ENCODE measurements around the gene P2RY14.

P2RY14 gene

DNA sequence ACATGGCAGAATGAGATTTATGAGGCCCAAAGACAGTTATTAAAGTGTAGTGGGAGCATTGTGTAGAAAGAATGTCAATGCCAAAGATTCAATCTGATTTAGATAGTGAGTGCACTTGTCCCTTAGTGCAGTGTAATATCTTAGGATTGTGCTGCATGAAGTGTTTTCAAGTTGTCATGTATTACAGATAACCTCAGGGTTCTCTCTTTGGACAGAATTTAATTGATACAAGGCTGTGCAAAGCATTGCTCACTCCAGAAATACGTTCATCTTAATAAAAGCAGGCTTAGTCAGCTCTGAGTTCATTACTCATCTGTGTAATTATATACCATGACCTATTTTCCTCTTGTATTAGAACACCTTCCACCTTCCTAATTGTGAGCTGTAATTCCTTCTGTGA, 59.3 kb downstream of the P2RY14 start:
- Histone ChIP-seq H3K9me3 (ENCODE audit: insufficient read depth, low read length) (0 out of 2 replicates have a peak, but pooled peaks cover 4% of the 10 kb centered on the region), H4K20me1 (ENCODE audit: insufficient read depth, low read length) (no peaks in the 10 kb centered on the region), H3K36me3 (replicated peaks; ENCODE audit: low read depth, low read length) (peaks cover 12% of the 10 kb centered on the region), H3K4me2 (ENCODE audit: low read length) (no peak overlapping the region), H3K27me3 (ENCODE audit: low read depth, low read length) (no peaks in the 10 kb centered on the region), H2AFZ (ENCODE audit: low read depth, low read length) (no peak overlapping the region), H3K4me3 (ENCODE audit: low read length) (no peak overlapping the region), H3K4me1 (ENCODE audit: low read length) (peaks cover 6% of the 10 kb centered on the region), H3K9ac (ENCODE audit: low read length) (no peak overlapping the region), H3K27ac (ENCODE audit: low read length) (no peak overlapping the region), H3K79me2 (ENCODE audit: low read length) (no peaks in the 10 kb centered on the region)
- TF ChIP-seq EZH2phosphoT487 (IDR thresholded peaks at IDR 0.05; ENCODE audit: low read depth) = no peak
- TF ChIP-seq, protein P1, sequence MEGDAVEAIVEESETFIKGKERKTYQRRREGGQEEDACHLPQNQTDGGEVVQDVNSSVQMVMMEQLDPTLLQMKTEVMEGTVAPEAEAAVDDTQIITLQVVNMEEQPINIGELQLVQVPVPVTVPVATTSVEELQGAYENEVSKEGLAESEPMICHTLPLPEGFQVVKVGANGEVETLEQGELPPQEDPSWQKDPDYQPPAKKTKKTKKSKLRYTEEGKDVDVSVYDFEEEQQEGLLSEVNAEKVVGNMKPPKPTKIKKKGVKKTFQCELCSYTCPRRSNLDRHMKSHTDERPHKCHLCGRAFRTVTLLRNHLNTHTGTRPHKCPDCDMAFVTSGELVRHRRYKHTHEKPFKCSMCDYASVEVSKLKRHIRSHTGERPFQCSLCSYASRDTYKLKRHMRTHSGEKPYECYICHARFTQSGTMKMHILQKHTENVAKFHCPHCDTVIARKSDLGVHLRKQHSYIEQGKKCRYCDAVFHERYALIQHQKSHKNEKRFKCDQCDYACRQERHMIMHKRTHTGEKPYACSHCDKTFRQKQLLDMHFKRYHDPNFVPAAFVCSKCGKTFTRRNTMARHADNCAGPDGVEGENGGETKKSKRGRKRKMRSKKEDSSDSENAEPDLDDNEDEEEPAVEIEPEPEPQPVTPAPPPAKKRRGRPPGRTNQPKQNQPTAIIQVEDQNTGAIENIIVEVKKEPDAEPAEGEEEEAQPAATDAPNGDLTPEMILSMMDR (IDR thresholded peaks at IDR 0.05; ENCODE audit: low read depth, low read length) = no peak

DNA sequence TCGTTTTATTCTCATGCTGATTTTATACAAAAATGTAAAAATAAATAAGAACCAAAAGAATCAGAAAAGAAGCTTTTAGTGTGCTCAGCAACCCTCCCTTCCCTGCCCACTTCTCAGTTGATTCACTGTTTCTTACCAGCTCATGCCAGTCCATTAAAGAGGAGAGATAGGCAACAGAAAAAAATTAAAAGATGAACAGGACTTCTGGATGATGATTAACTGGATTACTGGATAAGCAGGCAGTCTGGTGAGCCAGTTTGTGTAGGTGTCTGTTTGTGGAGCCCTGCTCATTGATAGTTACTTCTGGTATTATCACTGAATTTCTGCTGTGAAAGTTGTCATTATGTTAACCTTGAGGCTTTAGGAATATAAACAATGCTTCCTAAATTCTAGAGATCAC, 60.2 kb downstream of the P2RY14 start:
- no peak overlapping the region for H2AFZ ChIP-seq (ENCODE audit: low read depth, low read length)
- no peaks in the 10 kb centered on the region for H3K27me3 ChIP-seq (ENCODE audit: low read depth, low read length)
- TF ChIP-seq EZH2phosphoT487 (IDR thresholded peaks at IDR 0.05; ENCODE audit: low read depth) = no peak
- TF ChIP-seq, protein P1 (IDR thresholded peaks at IDR 0.05; ENCODE audit: low read depth, low read length) = no peak
- H4K20me1 ChIP-seq (ENCODE audit: insufficient read depth, low read length) = no peaks in the 10 kb centered on the region
- H3K4me1 ChIP-seq (ENCODE audit: low read length) = peaks cover 6% of the 10 kb centered on the region
- no peak overlapping the region for H3K9ac ChIP-seq (ENCODE audit: low read length)
- peaks cover 6% of the 10 kb centered on the region for H3K36me3 ChIP-seq (replicated peaks; ENCODE audit: low read depth, low read length)
- H3K79me2 ChIP-seq (ENCODE audit: low read length) = no peaks in the 10 kb centered on the region
- 0 out of 2 replicates have a peak, but pooled peaks cover 4% of the 10 kb centered on the region for H3K9me3 ChIP-seq (ENCODE audit: insufficient read depth, low read length)
- no peak overlapping the region for H3K27ac ChIP-seq (ENCODE audit: low read length)
- no peak overlapping the region for H3K4me3 ChIP-seq (ENCODE audit: low read length)
- H3K4me2 ChIP-seq (ENCODE audit: low read length) = no peak overlapping the region

DNA sequence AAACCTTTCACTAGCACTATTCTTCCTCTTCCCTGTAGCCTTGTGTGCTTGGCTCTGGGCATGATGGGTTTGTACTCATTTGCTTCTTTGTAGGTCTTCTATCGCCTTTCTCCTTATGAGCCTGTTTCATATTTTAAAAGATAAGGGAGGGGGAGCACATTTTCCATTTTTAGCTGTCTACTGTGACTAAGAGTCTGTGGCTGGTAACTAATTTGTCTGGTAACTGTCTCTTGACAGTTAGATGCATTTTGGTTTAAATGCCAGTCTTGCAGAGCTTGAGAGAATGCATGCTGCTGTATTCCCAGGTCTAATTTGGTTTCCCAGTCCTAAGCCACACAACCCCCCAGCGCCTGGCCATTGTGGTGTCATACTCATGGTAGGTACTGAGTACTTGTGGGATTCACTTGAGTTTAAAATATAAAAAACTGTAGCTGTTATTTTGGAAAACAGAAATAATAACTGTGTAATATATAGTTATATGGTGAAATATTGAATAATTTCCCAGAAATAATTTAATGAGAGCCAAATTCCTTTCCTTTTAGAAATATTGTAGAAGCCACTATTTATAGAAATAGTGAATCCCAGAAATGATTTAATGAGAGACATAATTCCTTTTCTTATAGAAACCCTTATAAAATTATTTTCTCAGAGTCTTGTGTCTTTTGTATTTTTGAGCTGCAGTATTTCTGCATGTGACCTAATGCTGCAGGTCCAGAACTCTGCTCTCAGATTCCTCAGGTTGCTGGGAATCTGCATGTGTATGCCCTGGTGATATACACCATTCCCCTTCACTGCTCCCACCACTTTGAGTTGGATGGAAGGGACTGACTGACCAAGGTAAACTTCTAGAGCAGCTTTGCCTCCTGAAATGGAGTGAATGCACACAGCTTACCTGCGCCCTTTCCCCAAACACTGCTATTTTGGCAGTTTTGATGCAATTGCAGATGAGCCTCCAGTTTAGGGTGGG, 61.4 kb downstream of the P2RY14 start:
- TF ChIP-seq EZH2phosphoT487 (IDR thresholded peaks at IDR 0.05; ENCODE audit: low read depth) = no peak
- TF ChIP-seq, protein P1 (IDR thresholded peaks at IDR 0.05; ENCODE audit: low read depth, low read length) = no peak
- H3K79me2 ChIP-seq (ENCODE audit: low read length) = no peaks in the 10 kb centered on the region
- no peaks in the 10 kb centered on the region for H4K20me1 ChIP-seq (ENCODE audit: insufficient read depth, low read length)
- peaks cover 6% of the 10 kb centered on the region for H3K4me1 ChIP-seq (ENCODE audit: low read length)
- no peak overlapping the region for H3K27ac ChIP-seq (ENCODE audit: low read length)
- no peak overlapping the region for H3K4me3 ChIP-seq (ENCODE audit: low read length)
- no peaks in the 10 kb centered on the region for H3K9me3 ChIP-seq (ENCODE audit: insufficient read depth, low read length)
- no peak overlapping the region for H3K9ac ChIP-seq (ENCODE audit: low read length)
- H3K4me2 ChIP-seq (ENCODE audit: low read length) = no peak overlapping the region
- no peaks in the 10 kb centered on the region for H3K36me3 ChIP-seq (replicated peaks; ENCODE audit: low read depth, low read length)
- no peak overlapping the region for H2AFZ ChIP-seq (ENCODE audit: low read depth, low read length)
- no peaks in the 10 kb centered on the region for H3K27me3 ChIP-seq (ENCODE audit: low read depth, low read length)

DNA sequence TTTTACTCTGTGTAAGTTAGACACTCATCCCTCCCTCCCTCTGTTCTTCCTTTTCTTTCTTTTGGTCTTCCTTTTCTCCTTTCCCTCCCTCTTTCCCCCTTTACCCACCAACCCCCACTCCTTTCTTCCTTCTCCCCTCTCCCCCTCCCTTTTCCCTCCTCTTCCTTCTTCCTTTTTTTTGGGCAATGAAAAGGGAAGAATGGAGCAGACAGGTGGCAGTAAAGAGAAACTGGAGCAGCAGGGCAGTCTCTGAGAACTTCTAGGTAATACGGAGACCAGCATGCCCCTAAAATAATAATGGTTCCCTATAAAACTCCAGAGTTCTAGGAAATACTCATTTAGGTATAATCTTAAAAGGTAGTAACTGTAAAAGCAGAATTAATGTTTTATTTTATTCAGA, 63.9 kb downstream of the P2RY14 start:
- Histone ChIP-seq H3K4me2 (ENCODE audit: low read length) (no peak overlapping the region), H3K36me3 (replicated peaks; ENCODE audit: low read depth, low read length) (no peaks in the 10 kb centered on the region), H3K4me3 (ENCODE audit: low read length) (no peak overlapping the region)

More for the DNA sequence above, 63.9 kb downstream of the P2RY14 start:
- no peak for TF ChIP-seq EZH2phosphoT487 (IDR thresholded peaks at IDR 0.05; ENCODE audit: low read depth)
- TF ChIP-seq, protein P1 (IDR thresholded peaks at IDR 0.05; ENCODE audit: low read depth, low read length) = peak; percentile 15; the same call in 1 of the 2 replicates
- Histone ChIP-seq H3K27me3 (ENCODE audit: low read depth, low read length) (no peaks in the 10 kb centered on the region), H3K4me1 (ENCODE audit: low read length) (peaks cover 28% of the 10 kb centered on the region), H3K27ac (ENCODE audit: low read length) (no peak overlapping the region), H3K9ac (ENCODE audit: low read length) (no peak overlapping the region), H3K79me2 (ENCODE audit: low read length) (no peaks in the 10 kb centered on the region), H2AFZ (ENCODE audit: low read depth, low read length) (no peak overlapping the region), H4K20me1 (ENCODE audit: insufficient read depth, low read length) (no peaks in the 10 kb centered on the region), H3K9me3 (ENCODE audit: insufficient read depth, low read length) (no peaks in the 10 kb centered on the region)
